22Rv1 (cell line): ENCODE measurements around the gene DSTN.
"Not testable (repeated sequence)": the region's sequence is repeated elsewhere in the genome, so short reads cannot be mapped to it uniquely, and the experiment has no call there.

ENCODE experiments used
- H3K27ac ChIP-seq: fragments of 450-650 bp; 2 replicates; pipeline ENCODE4 v1.5.1; 2017
- ZFX ChIP-seq: fragments of 450-650 bp; IDR thresholded peaks from 2 replicates; pipeline ENCODE4 v1.6.1; 2017; ENCODE audit warnings: antibody characterized with exemption, borderline replicate concordance
- TF ChIP-seq, protein P1 (sequence below): fragments of 450-650 bp; IDR thresholded peaks from 2 replicates; pipeline ENCODE4 v1.5.1; 2017; ENCODE audit warnings: mild to moderate bottlenecking

The DSTN gene

DNA sequence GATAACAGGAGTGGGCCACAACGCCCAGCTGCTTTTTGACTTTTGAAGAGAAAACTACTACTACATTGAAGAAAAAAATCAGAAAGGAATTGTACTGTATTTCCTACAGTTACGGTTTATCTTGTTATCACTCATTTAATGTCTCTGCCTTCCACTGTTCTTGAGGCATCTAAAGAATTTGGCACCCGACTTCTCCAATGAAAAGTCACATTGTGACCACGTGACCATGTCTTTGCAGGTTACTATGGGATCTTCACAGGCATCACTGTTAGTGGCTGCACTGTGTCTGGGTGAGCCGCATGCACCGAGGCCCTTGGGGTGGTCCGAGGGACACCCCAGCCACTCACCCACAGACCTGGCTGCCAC, 85.4 kb downstream of the DSTN start:
- TF ChIP-seq ZFX: no peak
- TF ChIP-seq, protein P1, sequence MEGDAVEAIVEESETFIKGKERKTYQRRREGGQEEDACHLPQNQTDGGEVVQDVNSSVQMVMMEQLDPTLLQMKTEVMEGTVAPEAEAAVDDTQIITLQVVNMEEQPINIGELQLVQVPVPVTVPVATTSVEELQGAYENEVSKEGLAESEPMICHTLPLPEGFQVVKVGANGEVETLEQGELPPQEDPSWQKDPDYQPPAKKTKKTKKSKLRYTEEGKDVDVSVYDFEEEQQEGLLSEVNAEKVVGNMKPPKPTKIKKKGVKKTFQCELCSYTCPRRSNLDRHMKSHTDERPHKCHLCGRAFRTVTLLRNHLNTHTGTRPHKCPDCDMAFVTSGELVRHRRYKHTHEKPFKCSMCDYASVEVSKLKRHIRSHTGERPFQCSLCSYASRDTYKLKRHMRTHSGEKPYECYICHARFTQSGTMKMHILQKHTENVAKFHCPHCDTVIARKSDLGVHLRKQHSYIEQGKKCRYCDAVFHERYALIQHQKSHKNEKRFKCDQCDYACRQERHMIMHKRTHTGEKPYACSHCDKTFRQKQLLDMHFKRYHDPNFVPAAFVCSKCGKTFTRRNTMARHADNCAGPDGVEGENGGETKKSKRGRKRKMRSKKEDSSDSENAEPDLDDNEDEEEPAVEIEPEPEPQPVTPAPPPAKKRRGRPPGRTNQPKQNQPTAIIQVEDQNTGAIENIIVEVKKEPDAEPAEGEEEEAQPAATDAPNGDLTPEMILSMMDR: peak; percentile 58
- no peak overlapping the region for H3K27ac ChIP-seq

DNA sequence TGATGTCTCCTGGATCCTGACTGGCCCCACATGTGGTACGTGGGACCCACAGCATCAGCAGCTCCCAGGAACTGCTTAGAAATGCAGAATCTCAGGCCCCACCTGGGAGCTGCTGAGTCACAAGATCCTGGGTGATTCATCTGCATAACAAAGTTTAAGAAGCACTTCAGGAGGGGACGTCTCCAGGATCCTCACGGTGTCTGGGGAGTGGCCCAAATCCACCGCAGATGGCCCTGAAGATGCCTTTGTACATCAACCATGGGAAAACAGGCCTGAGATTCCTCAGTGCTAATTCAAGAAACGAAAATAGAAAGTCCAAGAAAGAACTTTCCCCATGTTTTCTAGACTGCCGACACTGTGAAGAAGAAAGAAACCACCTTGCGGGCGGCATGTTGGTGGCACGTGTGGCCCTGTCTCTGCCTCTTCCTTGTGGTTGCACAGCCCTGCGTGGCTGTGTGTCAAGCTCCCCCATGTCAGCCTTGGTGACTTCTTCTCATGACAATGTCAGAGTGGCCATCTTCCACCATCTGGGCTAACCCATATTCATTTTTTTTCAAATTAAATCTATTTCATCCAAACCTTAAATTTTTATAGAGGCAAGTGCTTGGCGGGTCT, 86.1 kb downstream of the DSTN start:
- no peak overlapping the region for H3K27ac ChIP-seq
- no peak for TF ChIP-seq ZFX
- TF ChIP-seq, protein P1: no peak

DNA sequence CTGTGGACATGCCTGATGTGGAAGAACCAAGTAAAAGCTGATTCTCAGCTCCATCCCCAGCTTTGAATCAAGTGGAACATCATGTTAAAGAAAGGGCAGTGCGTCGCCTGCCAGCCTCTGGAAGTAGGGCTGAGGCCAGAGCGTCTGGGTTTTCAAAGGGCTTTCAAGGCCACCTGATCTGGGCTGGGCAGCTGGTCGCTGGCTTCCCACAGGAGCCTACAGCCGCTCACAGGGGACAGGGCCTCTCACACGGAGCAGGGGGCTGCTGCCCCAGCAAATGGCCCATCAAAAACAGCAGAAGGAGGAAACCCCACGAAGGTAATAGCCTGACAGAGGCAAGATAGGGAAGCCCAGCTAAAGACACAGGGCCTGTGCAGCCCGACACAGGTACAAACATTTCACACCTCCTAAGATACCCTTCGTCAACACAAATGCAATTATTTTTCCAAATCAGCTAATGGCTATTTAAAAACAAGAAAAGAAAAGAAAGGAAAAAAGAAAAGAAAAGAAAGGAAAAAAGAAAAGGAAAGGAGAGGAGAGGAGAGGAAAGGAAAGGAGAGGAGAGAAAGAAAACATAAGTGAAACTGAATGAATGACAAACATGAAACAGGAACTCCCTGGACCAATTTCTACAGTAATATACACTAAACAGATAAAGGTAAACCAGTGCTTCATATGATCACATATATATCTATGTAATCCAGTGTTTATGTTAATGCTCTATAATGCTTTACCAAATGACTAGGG, 87.4 kb downstream of the DSTN start:
- TF ChIP-seq ZFX: no peak
- TF ChIP-seq, protein P1: no peak
- H3K27ac ChIP-seq: no peak overlapping the region

DNA sequence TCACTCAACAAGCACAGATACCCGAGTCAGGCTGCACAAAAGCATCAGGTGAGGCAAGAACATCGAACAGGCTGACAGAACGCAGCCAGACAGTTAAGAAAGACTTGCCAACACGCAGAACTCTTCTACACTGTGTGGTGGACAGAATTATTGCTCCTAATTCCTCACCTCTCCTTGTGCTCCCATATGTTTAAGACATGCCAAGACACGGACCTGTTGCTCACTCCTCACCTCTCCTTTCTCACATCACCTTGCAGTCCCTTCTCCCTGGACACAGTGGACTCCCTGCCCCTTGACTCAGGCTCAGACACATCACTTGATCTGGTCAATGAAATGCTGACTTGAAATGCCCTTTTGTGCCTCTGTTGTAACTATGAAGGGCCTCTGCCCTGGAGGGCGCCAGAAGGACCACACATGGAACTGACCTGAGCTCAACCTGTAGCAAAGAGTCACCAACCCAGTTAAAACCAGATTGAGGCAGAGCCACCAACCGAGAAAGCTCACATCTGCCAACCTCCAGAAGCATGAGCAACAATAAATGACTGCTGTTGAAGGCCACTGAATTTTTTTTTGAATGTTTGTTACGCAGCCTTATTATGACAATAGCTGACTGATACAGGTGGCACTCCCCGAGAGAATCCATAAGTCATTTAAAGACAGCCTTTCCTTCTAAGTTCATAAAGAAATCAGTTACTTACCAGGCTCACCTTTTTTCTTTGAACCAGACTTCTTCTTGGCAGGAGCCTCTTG, 88.2 kb downstream of the DSTN start:
- no peak overlapping the region for H3K27ac ChIP-seq
- no peak for TF ChIP-seq ZFX
- TF ChIP-seq, protein P1: no peak

DNA sequence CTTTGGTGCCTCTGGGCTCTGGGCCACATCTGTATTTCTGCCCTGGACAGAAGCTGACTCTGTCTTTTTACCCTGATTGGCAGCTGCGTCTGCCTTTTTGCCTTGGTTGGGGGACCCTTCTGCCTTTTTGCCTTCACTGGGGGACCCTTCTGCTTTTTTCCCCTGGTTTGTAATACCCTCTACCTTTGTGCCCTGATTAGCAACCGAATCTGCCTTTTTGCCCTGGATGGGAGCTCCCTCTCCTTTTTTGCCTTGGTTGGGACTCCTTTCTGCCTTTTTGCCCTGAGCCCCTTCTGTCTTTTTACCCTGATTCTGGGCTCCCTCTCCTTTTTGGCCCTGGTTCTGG, 88.7 kb downstream of the DSTN start:
- TF ChIP-seq, protein P1: no peak
- TF ChIP-seq ZFX: no peak
- H3K27ac ChIP-seq: no peak overlapping the region

DNA sequence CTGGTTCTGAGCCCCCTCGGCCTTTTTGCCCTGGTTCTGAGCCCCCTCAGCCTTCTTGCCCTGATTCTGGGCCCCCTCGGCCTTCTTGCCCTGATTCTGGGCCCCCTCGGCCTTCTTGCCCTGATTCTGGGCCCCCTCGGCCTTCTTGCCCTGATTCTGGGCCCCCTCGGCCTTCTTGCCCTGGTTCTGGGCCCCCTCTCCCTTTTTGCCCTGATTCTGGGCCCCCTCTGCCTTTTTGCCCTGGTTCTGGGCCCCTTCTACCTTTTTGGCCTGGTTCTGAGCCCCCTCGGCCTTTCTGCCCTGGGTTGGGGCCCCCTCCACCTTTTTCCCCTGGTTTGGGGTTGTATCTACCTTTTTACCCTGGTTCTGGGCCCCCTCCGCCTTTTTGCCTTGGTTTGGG, 89.5 kb downstream of the DSTN start:
- H3K27ac ChIP-seq: not testable (repeated sequence)
